Measurements from ENCODE around the gene CASQ2. TPM values are rescaled to one million over a fixed set of nuclear protein-coding genes. Genes with fewer than 3 reads are reported as not detected.

Gene CASQ2
- total and polyA plus RNA-seq, 2 donors (not counting 1 experiment from before 2014, with no cell fraction given): not detected

DNA sequence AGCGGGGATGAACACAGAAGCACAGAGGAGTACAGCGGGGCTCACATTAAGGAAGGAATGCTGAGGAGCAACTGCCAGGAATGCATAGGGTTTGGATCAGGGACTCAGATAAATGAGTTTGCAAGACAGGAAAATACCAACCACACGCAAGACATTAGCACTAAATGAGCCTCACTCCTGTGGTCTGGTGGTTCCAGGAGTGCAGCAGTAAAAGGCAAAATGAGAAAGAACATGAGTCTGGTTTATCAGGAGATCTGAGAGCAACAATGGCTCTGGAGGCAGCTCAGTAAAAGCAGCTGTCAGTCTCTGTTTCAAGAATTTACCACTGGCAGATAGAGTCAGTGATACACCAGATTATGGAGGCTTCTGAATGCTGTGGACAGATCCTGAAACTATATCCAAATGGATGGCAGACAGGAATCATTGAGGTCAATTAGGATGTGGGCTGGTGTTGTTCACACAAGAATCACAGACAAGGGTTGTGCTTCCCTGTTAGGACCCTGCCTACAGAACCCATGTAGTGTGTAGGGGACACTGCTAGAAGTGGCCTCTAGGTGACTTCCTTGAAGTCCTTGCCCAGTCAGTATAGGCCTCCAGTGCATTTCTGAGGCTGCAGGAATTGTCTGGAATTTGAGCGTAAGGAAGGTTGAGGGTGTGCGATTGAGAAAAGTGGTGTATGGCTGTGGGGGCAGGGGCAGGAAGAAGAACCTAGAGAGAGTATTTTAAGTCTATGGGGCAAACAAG, 50.3 kb downstream of the CASQ2 start:
- H3K9me3 ChIP-seq (ENCODE audit: control extremely low read depth in 1 of 3, control insufficient read depth in 2 of 3, insufficient read depth in 1 of 3, low read length in 2 of 3): no peaks in the 10 kb centered on the region
- H3K36me3 ChIP-seq (replicated peaks in 1 of 2; ENCODE audit: control extremely low read depth in 1 of 2, control insufficient read depth in 1 of 2, extremely low read depth in 1 of 2, insufficient read depth in 2 of 2, low read length in 1 of 2): no peaks in the 10 kb centered on the region
- no peaks in the 10 kb centered on the region for H3K79me2 ChIP-seq (ENCODE audit: control insufficient read depth, insufficient read depth, low read length)
- H3K27me3 ChIP-seq (replicated peaks in 1 of 4; ENCODE audit: control extremely low read depth in 1 of 4, control insufficient read depth in 3 of 4, insufficient read depth in 4 of 4, low read length in 3 of 4): no peaks in the 10 kb centered on the region
- no peak for ATAC-seq (ENCODE audit: low read depth)
- Mint-ChIP-seq H3K9me3 (ENCODE audit: insufficient read depth) (no peaks in the 10 kb centered on the region), H3K4me1 (no peaks in the 10 kb centered on the region), H3K27ac (no peak overlapping the region), H3K27me3 (peaks cover 16% of the 10 kb centered on the region), H3K4me3 (no peak overlapping the region)
- 90% methylated on average over 4 of the region's 5 CpGs for WGBS (ENCODE audit: insufficient coverage)
- no peak overlapping the region for H3K27ac ChIP-seq (ENCODE audit: low read length in 2 of 2)
- ChIA-PET POLR2A (no interaction called here), CTCF (interaction anchor here (1.3 to 3.3 kb wide), 2 partner anchors 11 to 302 kb away, joined by 5 to 9 read pairs; no protein-coding TSS in a partner anchor)
- intact Hi-C loops (cut with micrococcal nuclease): no loop called here
- no peak overlapping the region for H3K4me3 ChIP-seq (ENCODE audit: control extremely low read depth in 1 of 5, extremely low read depth in 1 of 5, insufficient read depth in 1 of 5, low read depth in 2 of 5, low read length in 4 of 5)
- no peaks in the 10 kb centered on the region for H3K4me1 ChIP-seq (ENCODE audit: control insufficient read depth in 2 of 2, insufficient read depth in 2 of 2, low read length in 2 of 2)
- H2AFZ ChIP-seq (ENCODE audit: insufficient read depth, low read depth, low read length, poor library complexity, severe bottlenecking): no peak overlapping the region
- TF ChIP-seq EZH2 (IDR thresholded peaks at IDR 0.05; ENCODE audit: borderline replicate concordance, insufficient read depth, low read depth, low read length, poor library complexity, severe bottlenecking): no peak
- TF ChIP-seq, protein P1, sequence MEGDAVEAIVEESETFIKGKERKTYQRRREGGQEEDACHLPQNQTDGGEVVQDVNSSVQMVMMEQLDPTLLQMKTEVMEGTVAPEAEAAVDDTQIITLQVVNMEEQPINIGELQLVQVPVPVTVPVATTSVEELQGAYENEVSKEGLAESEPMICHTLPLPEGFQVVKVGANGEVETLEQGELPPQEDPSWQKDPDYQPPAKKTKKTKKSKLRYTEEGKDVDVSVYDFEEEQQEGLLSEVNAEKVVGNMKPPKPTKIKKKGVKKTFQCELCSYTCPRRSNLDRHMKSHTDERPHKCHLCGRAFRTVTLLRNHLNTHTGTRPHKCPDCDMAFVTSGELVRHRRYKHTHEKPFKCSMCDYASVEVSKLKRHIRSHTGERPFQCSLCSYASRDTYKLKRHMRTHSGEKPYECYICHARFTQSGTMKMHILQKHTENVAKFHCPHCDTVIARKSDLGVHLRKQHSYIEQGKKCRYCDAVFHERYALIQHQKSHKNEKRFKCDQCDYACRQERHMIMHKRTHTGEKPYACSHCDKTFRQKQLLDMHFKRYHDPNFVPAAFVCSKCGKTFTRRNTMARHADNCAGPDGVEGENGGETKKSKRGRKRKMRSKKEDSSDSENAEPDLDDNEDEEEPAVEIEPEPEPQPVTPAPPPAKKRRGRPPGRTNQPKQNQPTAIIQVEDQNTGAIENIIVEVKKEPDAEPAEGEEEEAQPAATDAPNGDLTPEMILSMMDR (IDR thresholded peaks at IDR 0.05): no peak
- no peak overlapping the region for H3K4me2 ChIP-seq (replicated peaks; ENCODE audit: low read depth, low read length, poor library complexity, severe bottlenecking)
- H3K9ac ChIP-seq (ENCODE audit: low read length): no peak overlapping the region
- H4K20me1 ChIP-seq (ENCODE audit: control insufficient read depth, insufficient read depth, low read length, poor library complexity, severe bottlenecking): no peaks in the 10 kb centered on the region
- no peak for DNase-seq

DNA sequence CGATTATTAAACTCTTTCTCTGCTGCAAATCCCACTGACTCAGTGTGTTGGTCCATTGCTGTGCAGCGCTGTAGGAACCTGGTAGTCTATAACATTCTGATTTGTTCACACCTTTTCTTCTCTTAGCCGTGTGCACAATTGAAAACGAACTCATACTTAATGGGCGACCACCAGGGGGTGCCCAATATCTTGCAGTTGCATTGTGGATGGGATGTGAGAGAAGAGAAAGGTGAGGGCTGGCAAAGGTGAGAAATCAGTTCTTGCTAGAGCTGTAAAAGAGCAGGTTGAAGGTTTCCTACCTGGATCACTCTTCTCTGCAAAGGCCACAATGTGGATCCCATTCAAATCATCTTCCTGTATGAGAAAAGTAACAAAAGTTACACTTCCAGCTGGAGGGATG, 51.0 kb downstream of the CASQ2 start:
- WGBS (ENCODE audit: insufficient coverage): 47% methylated on average over 3 of the region's 5 CpGs
- no peaks in the 10 kb centered on the region for H3K9me3 ChIP-seq (ENCODE audit: control extremely low read depth in 1 of 3, control insufficient read depth in 2 of 3, insufficient read depth in 1 of 3, low read length in 2 of 3)
- H3K9me3 Mint-ChIP-seq (ENCODE audit: insufficient read depth): no peaks in the 10 kb centered on the region

More for the DNA sequence above, 51.0 kb downstream of the CASQ2 start:
- ChIA-PET POLR2A (no interaction called here), CTCF (interaction anchor here (0.8 to 3.3 kb wide), 4 partner anchors 11 to 781 kb away, joined by 3 to 9 read pairs (median 4); no protein-coding TSS in a partner anchor)
- no peak overlapping the region for H3K4me2 ChIP-seq (replicated peaks; ENCODE audit: low read depth, low read length, poor library complexity, severe bottlenecking)
- no peaks in the 10 kb centered on the region for H3K4me1 ChIP-seq (ENCODE audit: control insufficient read depth in 2 of 2, insufficient read depth in 2 of 2, low read length in 2 of 2)
- H3K27me3 ChIP-seq (replicated peaks in 1 of 4; ENCODE audit: control extremely low read depth in 1 of 4, control insufficient read depth in 3 of 4, insufficient read depth in 4 of 4, low read length in 3 of 4): no peaks in the 10 kb centered on the region
- H3K79me2 ChIP-seq (ENCODE audit: control insufficient read depth, insufficient read depth, low read length): no peaks in the 10 kb centered on the region
- H3K27ac ChIP-seq (ENCODE audit: low read length in 2 of 2): no peak overlapping the region
- H3K4me3 ChIP-seq (ENCODE audit: control extremely low read depth in 1 of 5, extremely low read depth in 1 of 5, insufficient read depth in 1 of 5, low read depth in 2 of 5, low read length in 4 of 5): no peak overlapping the region
- H3K27ac Mint-ChIP-seq: no peak overlapping the region
- no peaks in the 10 kb centered on the region for H3K4me1 Mint-ChIP-seq
- no peak overlapping the region for H3K4me3 Mint-ChIP-seq
- H2AFZ ChIP-seq (ENCODE audit: insufficient read depth, low read depth, low read length, poor library complexity, severe bottlenecking): no peak overlapping the region
- ATAC-seq (ENCODE audit: low read depth) (no peak), DNase-seq (peak; percentile 26)
- H3K9ac ChIP-seq (ENCODE audit: low read length): no peak overlapping the region
- intact Hi-C loops (cut with micrococcal nuclease): loop anchor here (1.0 kb wide), 1 partner anchor 264 kb away; no protein-coding TSS in a partner anchor
- H4K20me1 ChIP-seq (ENCODE audit: control insufficient read depth, insufficient read depth, low read length, poor library complexity, severe bottlenecking): no peaks in the 10 kb centered on the region
- peaks cover 16% of the 10 kb centered on the region for H3K27me3 Mint-ChIP-seq
- no peaks in the 10 kb centered on the region for H3K36me3 ChIP-seq (replicated peaks in 1 of 2; ENCODE audit: control extremely low read depth in 1 of 2, control insufficient read depth in 1 of 2, extremely low read depth in 1 of 2, insufficient read depth in 2 of 2, low read length in 1 of 2)
- TF ChIP-seq, protein P1 (IDR thresholded peaks at IDR 0.05): peak; percentile 33
- TF ChIP-seq EZH2 (IDR thresholded peaks at IDR 0.05; ENCODE audit: borderline replicate concordance, insufficient read depth, low read depth, low read length, poor library complexity, severe bottlenecking): no peak
